HG03457 (cell line): ENCODE data around the gene ZDHHC19.
"Not testable (repeated sequence)": the region's sequence is repeated elsewhere in the genome, so short reads cannot be mapped to it uniquely, and the experiment has no call there.

ENCODE experiments used
- ATAC-seq: cut with Tn5 transposase; IDR thresholded peaks from one replicate; pipeline ENCODE4 v1.9.1; 2021; ENCODE audit warnings: moderate number of reproducible peaks; ENCODE audit not compliant: unreplicated experiment

ZDHHC19 gene

GRCh38 chr3:196225763-196226364 is 14.7 kb upstream of the ZDHHC19 start:
- no peak for ATAC-seq

- no peak for ATAC-seq
These were observed 13.9 kb upstream of the ZDHHC19 start for GRCh38 chr3:196225086-196225485.

- no peak for ATAC-seq
These were observed 11.8 kb upstream of the ZDHHC19 start for GRCh38 chr3:196222876-196223595.

GRCh38 chr3:196220991-196221390 is 9.8 kb upstream of the ZDHHC19 start:
- ATAC-seq, result no peak

- ATAC-seq, result no peak
These were observed 9.4 kb upstream of the ZDHHC19 start for GRCh38 chr3:196220587-196220986.

- no peak for ATAC-seq
These were observed 8.7 kb upstream of the ZDHHC19 start for GRCh38 chr3:196219970-196220311.

GRCh38 chr3:196219194-196219969 is 8.2 kb upstream of the ZDHHC19 start:
- ATAC-seq, result no peak

GRCh38 chr3:196218155-196218712 is 7.0 kb upstream of the ZDHHC19 start:
- no peak for ATAC-seq

- no peak for ATAC-seq
These were observed 6.3 kb upstream of the ZDHHC19 start for GRCh38 chr3:196217307-196218154.

GRCh38 chr3:196216681-196217211 is 5.5 kb upstream of the ZDHHC19 start:
- no peak for ATAC-seq

- no peak for ATAC-seq
These were observed 4.9 kb upstream of the ZDHHC19 start, which contains the start of gene SLC51A for GRCh38 chr3:196216089-196216564. SLC51A (plus strand) TSS chr3:196216534; CDS start chr3:196216713, 179 bp downstream.

- no peak for ATAC-seq
These were observed 4.4 kb upstream of the ZDHHC19 start for GRCh38 chr3:196215493-196216020.

GRCh38 chr3:196214783-196215441 is 3.7 kb upstream of the ZDHHC19 start:
- no peak for ATAC-seq

- ATAC-seq, result not testable (repeated sequence)
These were observed 1.1 kb downstream of the ZDHHC19 start for GRCh38 chr3:196209944-196210672.

- ATAC-seq, result no peak
These were observed 2.1 kb downstream of the ZDHHC19 start for GRCh38 chr3:196208942-196209695.

- no peak for ATAC-seq
These were observed 3.2 kb downstream of the ZDHHC19 start for GRCh38 chr3:196207833-196208607.

GRCh38 chr3:196207159-196207832 is 3.9 kb downstream of the ZDHHC19 start:
- no peak for ATAC-seq
